ENCODE measurements around the gene ARMC12. TPM values are rescaled to one million over a fixed set of nuclear protein-coding genes. Genes with fewer than 3 reads are reported as not detected.
"Not testable (repeated sequence)": the region's sequence is repeated elsewhere in the genome, so short reads cannot be mapped to it uniquely, and the experiment has no call there.

ARMC12 gene
- total RNA-seq, 3 donors from 2014 or later (not counting 1 experiment from before 2014, with no cell fraction given), result 0.59 to 1.5 (median 0.64) TPM

DNA sequence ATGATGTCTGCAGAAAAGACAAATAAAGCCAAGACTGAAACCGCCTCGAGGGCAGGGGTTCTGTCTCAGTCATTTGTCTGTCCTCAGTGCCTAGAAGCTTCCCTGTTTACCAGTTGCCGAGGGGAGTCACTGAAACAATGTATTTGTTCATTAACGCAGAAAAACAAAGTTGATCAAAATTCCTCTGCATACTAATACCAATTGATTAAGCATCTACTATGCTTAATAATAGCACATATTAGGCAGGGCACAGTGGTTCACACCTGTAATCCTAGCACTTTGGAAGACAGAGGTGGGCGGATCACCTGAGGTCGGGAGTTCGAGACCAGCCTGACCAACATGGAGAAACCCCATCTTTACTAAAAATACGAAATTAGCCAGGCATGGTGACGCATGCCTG, 46.3 kb upstream of the ARMC12 start:
- TF ChIP-seq, protein P1, sequence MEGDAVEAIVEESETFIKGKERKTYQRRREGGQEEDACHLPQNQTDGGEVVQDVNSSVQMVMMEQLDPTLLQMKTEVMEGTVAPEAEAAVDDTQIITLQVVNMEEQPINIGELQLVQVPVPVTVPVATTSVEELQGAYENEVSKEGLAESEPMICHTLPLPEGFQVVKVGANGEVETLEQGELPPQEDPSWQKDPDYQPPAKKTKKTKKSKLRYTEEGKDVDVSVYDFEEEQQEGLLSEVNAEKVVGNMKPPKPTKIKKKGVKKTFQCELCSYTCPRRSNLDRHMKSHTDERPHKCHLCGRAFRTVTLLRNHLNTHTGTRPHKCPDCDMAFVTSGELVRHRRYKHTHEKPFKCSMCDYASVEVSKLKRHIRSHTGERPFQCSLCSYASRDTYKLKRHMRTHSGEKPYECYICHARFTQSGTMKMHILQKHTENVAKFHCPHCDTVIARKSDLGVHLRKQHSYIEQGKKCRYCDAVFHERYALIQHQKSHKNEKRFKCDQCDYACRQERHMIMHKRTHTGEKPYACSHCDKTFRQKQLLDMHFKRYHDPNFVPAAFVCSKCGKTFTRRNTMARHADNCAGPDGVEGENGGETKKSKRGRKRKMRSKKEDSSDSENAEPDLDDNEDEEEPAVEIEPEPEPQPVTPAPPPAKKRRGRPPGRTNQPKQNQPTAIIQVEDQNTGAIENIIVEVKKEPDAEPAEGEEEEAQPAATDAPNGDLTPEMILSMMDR (IDR thresholded peaks at IDR 0.05), result no peak
- ATAC-seq (no peak), DNase-seq (no peak)
- no peaks in the 10 kb centered on the region for H3K36me3 ChIP-seq (ENCODE audit: control insufficient read depth, insufficient read depth, low read length)
- intact Hi-C loops (cut with micrococcal nuclease), result no loop called here
- H3K27ac ChIP-seq (ENCODE audit: low read length), result no peak overlapping the region
- no peaks in the 10 kb centered on the region for H3K36me3 Mint-ChIP-seq
- H3K27ac Mint-ChIP-seq, result no peak overlapping the region
- H3K9me3 ChIP-seq (ENCODE audit: control insufficient read depth, insufficient read depth, low read length), result no peaks in the 10 kb centered on the region
- H3K27me3 Mint-ChIP-seq (ENCODE audit: low read depth in 2 of 2), result no peaks in the 10 kb centered on the region
- peaks cover 17 to 22% of the 10 kb centered on the region in 2 donors for H3K4me1 Mint-ChIP-seq
- H3K27me3 ChIP-seq (ENCODE audit: control insufficient read depth, insufficient read depth, low read length), result no peaks in the 10 kb centered on the region
- 94% methylated on average over 8 of the region's 9 CpGs for WGBS (ENCODE audit: insufficient coverage)
- peaks cover 6% of the 10 kb centered on the region for H3K4me1 ChIP-seq (ENCODE audit: control insufficient read depth, insufficient read depth, low read length)
- no peak overlapping the region for H3K4me3 ChIP-seq (ENCODE audit: low read length)
- H3K9me3 Mint-ChIP-seq, result no peaks in the 10 kb centered on the region
- H3K4me3 Mint-ChIP-seq, result no peak overlapping the region

DNA sequence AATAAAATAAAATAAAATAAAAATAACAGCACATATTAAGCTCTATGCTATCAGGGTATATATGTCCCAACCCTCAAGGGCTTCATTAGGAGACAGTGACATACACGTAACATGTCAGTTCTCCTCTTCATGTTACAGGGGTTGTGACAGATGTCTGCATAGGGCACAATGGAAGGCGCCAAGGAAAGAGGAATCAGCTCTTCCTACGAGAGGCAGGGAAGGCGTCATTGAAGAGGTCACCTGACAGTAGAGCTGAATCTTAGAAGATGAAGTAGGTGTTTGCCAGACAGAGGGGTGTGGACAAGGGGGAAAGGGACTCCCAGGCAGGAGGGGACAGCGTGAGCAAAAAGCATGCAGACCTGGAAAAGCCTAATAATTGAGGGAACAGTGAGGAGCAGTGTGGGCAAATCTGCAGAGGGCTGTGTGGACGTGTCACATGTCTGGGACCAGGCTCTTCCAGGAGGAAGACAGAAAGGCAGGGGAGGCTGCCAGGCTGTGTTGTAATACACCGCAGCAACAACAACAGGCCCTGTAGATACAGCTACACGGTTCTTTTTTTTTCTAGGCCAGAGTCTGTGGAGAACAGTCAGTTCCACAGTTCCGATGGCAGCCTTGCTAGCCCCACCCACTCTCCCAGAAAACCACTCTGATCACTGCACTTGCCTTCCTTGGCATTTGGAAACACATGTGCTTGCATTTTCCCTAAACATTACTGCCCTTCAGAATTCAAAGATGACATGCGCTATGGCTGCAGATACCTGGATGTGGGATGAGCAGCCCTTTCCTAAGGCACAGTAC, 45.6 kb upstream of the ARMC12 start:
- TF ChIP-seq, protein P1 (IDR thresholded peaks at IDR 0.05), result no peak
- peaks cover 6% of the 10 kb centered on the region for H3K4me1 ChIP-seq (ENCODE audit: control insufficient read depth, insufficient read depth, low read length)
- Mint-ChIP-seq H3K27me3 (ENCODE audit: low read depth in 2 of 2) (no peaks in the 10 kb centered on the region), H3K27ac (no peak overlapping the region), H3K36me3 (no peaks in the 10 kb centered on the region), H3K9me3 (no peaks in the 10 kb centered on the region), H3K4me1 (peaks cover 17 to 22% of the 10 kb centered on the region in 2 donors), H3K4me3 (no peak overlapping the region)
- no peaks in the 10 kb centered on the region for H3K9me3 ChIP-seq (ENCODE audit: control insufficient read depth, insufficient read depth, low read length)
- no peaks in the 10 kb centered on the region for H3K27me3 ChIP-seq (ENCODE audit: control insufficient read depth, insufficient read depth, low read length)
- 79% methylated on average over 10 of the region's 10 CpGs for WGBS (ENCODE audit: insufficient coverage)
- no peak for DNase-seq
- no peak overlapping the region for H3K27ac ChIP-seq (ENCODE audit: low read length)
- H3K4me3 ChIP-seq (ENCODE audit: low read length), result no peak overlapping the region
- no peaks in the 10 kb centered on the region for H3K36me3 ChIP-seq (ENCODE audit: control insufficient read depth, insufficient read depth, low read length)
- intact Hi-C loops (cut with micrococcal nuclease), result no loop called here
- ATAC-seq, result no peak

DNA sequence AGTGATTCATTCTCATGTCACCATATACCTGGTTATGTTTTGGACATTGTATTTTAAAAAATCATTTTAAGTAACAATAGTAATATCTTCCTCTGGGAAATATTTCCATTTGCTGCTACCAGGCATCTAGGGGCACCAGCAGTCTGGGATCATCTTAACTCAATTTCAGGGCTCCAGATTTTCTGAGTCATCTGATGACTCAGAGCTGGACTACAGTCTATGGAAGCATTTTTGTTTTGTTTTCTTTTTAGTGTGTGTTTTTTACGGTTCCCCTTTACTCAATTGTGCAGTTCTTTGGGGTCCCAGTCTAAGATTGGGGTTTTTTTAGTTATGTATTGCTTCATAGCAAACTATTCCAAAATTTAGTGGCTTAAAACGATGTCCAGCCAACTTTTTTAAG, 42.4 kb upstream of the ARMC12 start:
- Mint-ChIP-seq H3K9me3 (no peaks in the 10 kb centered on the region), H3K27me3 (ENCODE audit: low read depth in 2 of 2) (no peaks in the 10 kb centered on the region), H3K36me3 (no peaks in the 10 kb centered on the region), H3K4me3 (no peak overlapping the region), H3K27ac (no peak overlapping the region), H3K4me1 (peaks cover 0 to 5% of the 10 kb centered on the region in 2 donors)
- no peaks in the 10 kb centered on the region for H3K4me1 ChIP-seq (ENCODE audit: control insufficient read depth, insufficient read depth, low read length)
- WGBS (ENCODE audit: insufficient coverage), result 94% methylated on average over 2 of the region's 2 CpGs
- no peaks in the 10 kb centered on the region for H3K9me3 ChIP-seq (ENCODE audit: control insufficient read depth, insufficient read depth, low read length)
- DNase-seq (no peak), ATAC-seq (no peak)
- no peak overlapping the region for H3K27ac ChIP-seq (ENCODE audit: low read length)
- no peaks in the 10 kb centered on the region for H3K36me3 ChIP-seq (ENCODE audit: control insufficient read depth, insufficient read depth, low read length)
- TF ChIP-seq, protein P1 (IDR thresholded peaks at IDR 0.05), result no peak
- H3K27me3 ChIP-seq (ENCODE audit: control insufficient read depth, insufficient read depth, low read length), result no peaks in the 10 kb centered on the region
- intact Hi-C loops (cut with micrococcal nuclease), result no loop called here
- no peak overlapping the region for H3K4me3 ChIP-seq (ENCODE audit: low read length)

DNA sequence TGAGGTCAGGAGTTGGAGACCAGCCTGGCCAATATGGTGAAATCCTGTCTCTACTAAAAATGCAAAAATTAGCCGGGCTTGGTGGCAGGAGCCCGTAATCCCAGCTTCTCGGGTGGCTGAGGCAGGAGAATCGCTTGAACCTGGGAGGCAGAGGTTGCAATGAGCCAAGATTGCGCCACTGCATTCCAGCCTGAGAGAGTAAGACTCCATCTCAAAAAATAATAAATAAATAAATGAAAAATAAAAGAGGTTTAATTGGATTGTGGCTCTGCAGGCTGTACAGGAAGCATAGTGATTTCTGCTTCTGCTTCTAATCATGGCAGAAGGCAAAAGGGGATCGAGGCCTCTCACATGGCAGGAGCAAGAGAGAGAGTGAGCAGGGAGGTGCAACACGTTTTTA, 38.4 kb upstream of the ARMC12 start:
- ATAC-seq; H3K4me1 ChIP-seq (ENCODE audit: control insufficient read depth, insufficient read depth, low read length); H3K27ac Mint-ChIP-seq; DNase-seq; H3K4me1 Mint-ChIP-seq; H3K27me3 ChIP-seq (ENCODE audit: control insufficient read depth, insufficient read depth, low read length); H3K36me3 Mint-ChIP-seq; H3K4me3 ChIP-seq (ENCODE audit: low read length); H3K4me3 Mint-ChIP-seq; intact Hi-C loops (cut with micrococcal nuclease); H3K27me3 Mint-ChIP-seq (ENCODE audit: low read depth in 2 of 2); H3K9me3 Mint-ChIP-seq; H3K36me3 ChIP-seq (ENCODE audit: control insufficient read depth, insufficient read depth, low read length); H3K27ac ChIP-seq (ENCODE audit: low read length); H3K9me3 ChIP-seq (ENCODE audit: control insufficient read depth, insufficient read depth, low read length): not testable (repeated sequence)
- WGBS (ENCODE audit: insufficient coverage), result 89% methylated on average over 6 of the region's 7 CpGs
